D721Med (cell line): ENCODE measurements around the gene NPR2.

ENCODE experiments used
- DNase-seq: peaks from one replicate; pipeline ENCODE4 v3.0.0; 2011; ENCODE audit warnings: low spot score; ENCODE audit not compliant: insufficient read length
- FAIRE-seq: peaks from 2 replicates; lab custom pipeline; 2011; peaks lifted over from hg19 to GRCh38; lab: Jason Lieb, UNC
- CTCF ChIP-seq: IDR thresholded peaks from 2 replicates; pipeline ENCODE4 v1.5.1; 2012; ENCODE audit warnings: mild to moderate bottlenecking, control low read depth; ENCODE audit not compliant: insufficient read depth; ENCODE audit errors: missing control alignments

The NPR2 gene

GRCh38 chr9:35748858-35749514, 42.4 kb upstream of the NPR2 start, which contains the start of the genes GBA2 and RGP1:
Gene GBA2, minus strand, starts transcription at chr9:35749228. Its CDS starts 524 bp downstream, at chr9:35748704.
Gene RGP1, plus strand, starts transcription at chr9:35749287. Its CDS starts 469 bp downstream, at chr9:35749756.
- FAIRE-seq (no peak), DNase-seq (no peak)
- TF ChIP-seq CTCF, result no peak

DNA sequence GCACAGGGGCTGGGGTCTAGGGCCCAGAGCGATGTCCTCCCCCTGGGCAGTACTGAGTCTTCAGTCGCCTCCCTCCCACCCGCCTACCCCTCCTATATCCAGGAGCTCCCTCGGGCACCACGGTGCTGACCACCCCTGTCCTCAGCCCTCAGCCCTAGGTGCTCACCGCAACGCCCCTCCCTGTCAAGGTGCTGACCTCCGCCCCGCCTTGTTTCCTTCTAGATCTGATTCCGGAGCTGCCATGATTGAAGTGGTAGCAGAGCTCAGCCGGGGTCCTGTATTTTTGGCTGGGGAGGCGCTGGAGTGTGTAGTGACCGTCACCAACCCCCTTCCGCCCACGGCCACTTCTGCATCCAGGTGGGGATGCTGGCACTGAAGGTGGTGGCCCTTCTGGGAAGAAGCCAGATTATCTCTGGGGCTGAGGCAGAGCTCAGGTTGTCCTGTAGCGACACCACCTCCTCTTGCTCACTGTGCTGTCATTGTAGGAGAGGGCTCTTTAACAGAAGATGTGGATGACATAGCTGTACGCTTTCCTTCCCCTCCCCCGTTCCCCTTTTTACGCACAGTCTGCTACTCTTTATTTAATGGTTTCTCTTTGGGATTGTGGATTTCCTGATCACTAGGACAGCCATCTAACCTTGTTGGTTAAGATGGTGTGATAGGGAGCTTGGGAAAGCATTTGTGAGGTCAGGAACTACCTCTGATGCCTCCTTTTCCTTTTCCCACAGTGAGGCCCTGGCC, 41.7 kb upstream of the NPR2 start:
- FAIRE-seq, result no peak
- TF ChIP-seq CTCF, result no peak
- DNase-seq, result no peak

GRCh38 chr9:35750256-35750531, 41.2 kb upstream of the NPR2 start:
- no peak for TF ChIP-seq CTCF

GRCh38 chr9:35753466-35753865, 37.9 kb upstream of the NPR2 start:
- DNase-seq (no peak), FAIRE-seq (no peak)
- no peak for TF ChIP-seq CTCF

More at GRCh38 chr9:35750256-35750531, 41.2 kb upstream of the NPR2 start:
- FAIRE-seq (no peak), DNase-seq (no peak)

GRCh38 chr9:35754264-35754663, 37.1 kb upstream of the NPR2 start, which contains the start of gene MSMP:
Gene MSMP, minus strand, starts transcription at chr9:35754276. Its CDS starts 147 bp downstream, at chr9:35754129.
- DNase-seq, result no peak
- TF ChIP-seq CTCF, result no peak
- FAIRE-seq, result no peak

- DNase-seq, result no peak
- no peak for FAIRE-seq
- TF ChIP-seq CTCF, result no peak
Observed at GRCh38 chr9:35755071-35755470, 36.3 kb upstream of the NPR2 start.
